RPMI8226 (cell line): ENCODE measurements around the gene TSC22D2.
A peak's percentile ranks its signal among the peaks of the same experiment; 100 is the strongest.
"Not testable (repeated sequence)": the region's sequence is repeated elsewhere in the genome, so short reads cannot be mapped to it uniquely, and the experiment has no call there.

Experiments
- DNase-seq: peaks from one replicate; pipeline ENCODE4 v3.0.0-alpha.2; 2015

Gene TSC22D2

GRCh38 chr3:150490277-150490986 lies 82.3 kb downstream of the TSC22D2 start:
- no peak for DNase-seq

DNA sequence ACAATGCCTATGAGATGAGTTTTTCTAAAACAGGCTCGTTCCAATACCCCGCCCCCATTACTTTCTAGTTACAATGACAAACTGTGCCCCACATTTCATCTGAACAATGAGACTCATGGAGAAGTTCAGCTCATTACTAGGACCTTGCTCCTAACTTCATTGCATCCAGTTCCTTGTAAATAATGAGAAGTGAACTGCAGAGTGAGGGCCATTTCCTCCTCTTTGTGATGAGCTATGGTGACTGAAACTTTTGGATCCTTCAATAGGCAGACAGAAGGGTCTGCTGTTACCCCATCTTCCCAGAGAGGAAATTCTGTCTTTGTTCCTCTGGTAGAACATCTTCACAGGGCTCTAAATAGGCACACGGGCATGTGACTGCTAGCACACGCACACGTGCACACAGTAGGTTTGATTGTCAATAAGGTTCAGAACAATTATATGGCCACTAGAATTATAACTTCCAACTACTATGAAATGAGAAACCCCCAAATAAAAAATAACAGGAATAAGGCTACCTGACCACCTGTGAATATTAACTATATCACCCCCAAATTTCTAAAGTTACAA lies 86.4 kb downstream of the TSC22D2 start:
- no peak for DNase-seq

GRCh38 chr3:150495149-150495548 lies 87.1 kb downstream of the TSC22D2 start:
- DNase-seq: no peak

- DNase-seq: peak; percentile 67
Observed at GRCh38 chr3:150495563-150496168, 87.6 kb downstream of the TSC22D2 start.

- DNase-seq: no peak
Observed at GRCh38 chr3:150497956-150498355, 89.9 kb downstream of the TSC22D2 start.

GRCh38 chr3:150500960-150501359 lies 92.9 kb downstream of the TSC22D2 start:
- not testable (repeated sequence) for DNase-seq

DNA sequence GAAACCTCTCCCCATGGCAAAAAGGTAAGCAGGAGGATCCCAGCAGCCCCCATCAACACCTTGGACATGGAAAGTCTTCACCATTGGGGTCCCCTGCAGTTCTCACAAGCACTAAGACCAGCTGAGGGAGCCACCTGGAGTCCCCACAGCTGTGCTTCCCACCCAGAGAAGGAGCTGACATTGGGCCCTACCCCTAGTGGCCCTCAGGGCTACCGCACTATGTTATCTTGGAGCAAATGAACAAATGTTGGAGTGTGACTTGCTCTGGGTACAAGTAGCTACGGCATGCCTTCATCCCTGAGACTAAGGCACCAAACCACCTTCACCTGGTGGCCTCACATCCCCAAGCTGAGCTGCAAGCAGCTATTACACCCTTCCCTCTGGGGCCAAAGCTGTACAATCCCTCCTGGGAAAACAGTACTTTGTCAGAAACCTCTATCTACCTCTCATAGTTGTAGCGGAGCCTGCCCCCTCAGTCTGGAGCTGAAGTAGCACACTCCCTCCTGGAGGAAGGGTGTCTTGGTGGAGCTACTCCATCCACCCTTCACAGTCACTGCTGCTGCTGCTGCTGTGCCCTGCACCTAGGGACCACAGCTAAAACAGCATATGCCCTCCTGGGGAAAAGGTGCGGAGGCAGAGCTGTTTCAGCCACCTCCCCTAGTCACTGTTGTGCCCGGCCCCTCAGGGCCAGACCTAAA lies 95.5 kb downstream of the TSC22D2 start:
- no peak for DNase-seq

DNA sequence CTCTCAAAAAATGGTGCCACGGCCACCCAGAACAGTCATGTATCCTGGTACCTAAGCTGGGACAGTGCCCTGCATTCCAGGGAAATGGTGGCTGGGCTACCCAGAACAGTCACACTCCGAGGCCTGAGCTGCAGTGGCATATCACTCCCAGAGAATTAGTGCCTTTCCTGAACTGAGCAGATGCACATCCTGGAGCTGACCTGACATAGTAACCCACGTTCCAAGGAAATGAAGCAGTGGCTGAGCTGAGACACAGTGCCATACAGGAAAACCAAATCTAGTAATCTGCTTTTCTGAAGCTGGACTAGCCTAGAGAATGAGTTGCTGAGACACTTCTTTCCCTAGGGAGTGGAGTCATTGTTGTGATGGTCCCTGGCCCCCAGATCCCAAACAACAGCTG lies 96.4 kb downstream of the TSC22D2 start:
- no peak for DNase-seq

GRCh38 chr3:150508401-150508800 lies 100.3 kb downstream of the TSC22D2 start:
- DNase-seq: no peak

GRCh38 chr3:150509780-150510179 lies 101.7 kb downstream of the TSC22D2 start:
- no peak for DNase-seq

DNA sequence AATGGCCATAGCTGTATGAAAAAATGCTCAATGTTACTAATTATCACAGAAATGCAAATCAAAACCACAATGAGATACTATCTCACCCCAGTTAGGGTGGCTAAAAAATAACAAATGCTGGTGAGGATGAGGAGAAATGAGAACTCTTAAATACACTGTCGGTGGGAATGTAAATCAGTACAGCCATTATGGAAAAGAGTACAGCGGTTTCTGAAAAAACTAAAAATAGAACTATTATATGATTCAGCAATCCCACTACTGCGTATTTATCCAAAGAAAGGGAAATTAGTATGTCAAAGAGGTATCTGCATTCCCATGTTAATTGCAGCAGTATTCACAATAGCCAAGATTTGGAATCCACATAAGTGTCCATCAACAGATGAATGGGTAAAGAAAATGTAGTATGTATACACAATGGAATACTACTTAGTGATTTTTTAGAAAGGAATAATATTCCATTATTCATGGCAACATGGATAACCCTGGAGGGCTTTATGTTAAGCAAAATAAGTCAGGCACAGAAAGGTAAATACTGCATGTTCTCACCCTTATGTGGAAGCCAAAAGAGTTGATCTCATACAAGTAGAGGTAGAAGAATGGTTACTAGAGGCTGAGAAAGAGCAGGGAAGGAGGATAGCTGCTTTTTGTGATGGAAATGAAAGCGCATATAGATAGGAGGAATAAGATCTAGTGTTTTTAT lies 103.2 kb downstream of the TSC22D2 start:
- DNase-seq: no peak

GRCh38 chr3:150515210-150515609 lies 107.1 kb downstream of the TSC22D2 start:
- no peak for DNase-seq
